Lung (tissue), 12 donors: ENCODE data around the gene SLC25A21. TPM values are rescaled to one million over a fixed set of nuclear protein-coding genes. Genes with fewer than 3 reads are reported as not detected.

Source experiments
- ATAC-seq: fragments of 200-7000 bp; cut with Tn5 transposase; one replicate; pipeline ENCODE4 v1.9.1; 2020; ENCODE audit warnings: moderate number of reproducible peaks; ENCODE audit not compliant: insufficient read depth, low FRiP score
- DNase-seq, 3 donors: peaks; one replicate each; pipeline ENCODE4 v3.0.0-alpha.2; 2013 to 2017
- H3K27ac ChIP-seq, 2 donors: one replicate each; pipeline ENCODE4 v1.5.1; 2013; ENCODE audit warnings: mild to moderate bottlenecking in 2 of 2, moderate library complexity in 2 of 2, control low read depth in 1 of 2, inconsistent platforms in 1 of 2, low read depth in 1 of 2, low read length in 1 of 2
- H3K27me3 ChIP-seq, 3 donors: one replicate each; pipeline ENCODE4 v1.5.1; 2013; ENCODE audit warnings: low read length in 2 of 3; ENCODE audit not compliant: control insufficient read depth in 3 of 3, insufficient read depth in 3 of 3
- H3K36me3 ChIP-seq, 4 donors: one replicate each; pipeline ENCODE4 v1.5.1; 2013; ENCODE audit warnings: low read length in 4 of 4, mild to moderate bottlenecking in 1 of 4, moderate library complexity in 1 of 4; ENCODE audit not compliant: control insufficient read depth in 4 of 4, insufficient read depth in 4 of 4
- H3K4me1 ChIP-seq, 5 donors: one replicate each; pipeline ENCODE4 v1.5.1; 2013; ENCODE audit warnings: low read length in 5 of 5, mild to moderate bottlenecking in 2 of 5, moderate library complexity in 1 of 5; ENCODE audit not compliant: control insufficient read depth in 5 of 5, insufficient read depth in 5 of 5
- H3K4me3 ChIP-seq: one replicate; pipeline ENCODE4 v1.5.1; 2013; ENCODE audit warnings: mild to moderate bottlenecking, control low read depth, moderate library complexity
- H3K9ac ChIP-seq, 2 donors: one replicate each; pipeline ENCODE4 v1.5.1; 2013; ENCODE audit warnings: low read length in 2 of 2, control low read depth in 1 of 2; ENCODE audit not compliant: insufficient read depth in 1 of 2
- H3K9me3 ChIP-seq, 4 donors: one replicate each; pipeline ENCODE4 v1.5.1; 2013; ENCODE audit warnings: low read length in 3 of 4, mild to moderate bottlenecking in 1 of 4, moderate library complexity in 1 of 4; ENCODE audit not compliant: control insufficient read depth in 4 of 4, insufficient read depth in 3 of 4
- WGBS, 2 donors: extraction: QIAGEN DNeasy Blood & Tissue Kit; methylation state at CpG; one replicate each; pipeline ENCODE4 v1.1.7; 2013; 5-methylcytosine and 5-hydroxymethylcytosine counted together
- polyA plus RNA-seq, 2 donors: library from polyadenylated mRNA; stranded (reverse); fragments of 200-250 nt; gene quantifications; one replicate each; pipeline ENCODE4 v1.2.1, GENCODE V29; 2013
- total RNA-seq, 2 donors: library from RNA; depleted of rRNA in 1 of 2; stranded (reverse); fragments of >200 nt in 1 of 2; gene quantifications; one replicate each; pipeline ENCODE4 v1.2.1, GENCODE V29; 2014 to 2021
- TF ChIP-seq, protein P1 (sequence below): IDR thresholded peaks from 2 replicates; pipeline ENCODE4 v1.5.1; 2012; ENCODE audit warnings: mild to moderate bottlenecking; ENCODE audit errors: control extremely low read depth, extremely low read depth
- donor health status: control.
- donor health status: control.
- donor health status: Bipolar disorder and iron deficiency.
- donor health status: healthy.
- donor health status: DM: yes; HTN: yes; CAD: no.

Gene SLC25A21
- total and polyA plus RNA-seq, 4 donors, result 0.23 to 2.6 (median 0.42) TPM

DNA sequence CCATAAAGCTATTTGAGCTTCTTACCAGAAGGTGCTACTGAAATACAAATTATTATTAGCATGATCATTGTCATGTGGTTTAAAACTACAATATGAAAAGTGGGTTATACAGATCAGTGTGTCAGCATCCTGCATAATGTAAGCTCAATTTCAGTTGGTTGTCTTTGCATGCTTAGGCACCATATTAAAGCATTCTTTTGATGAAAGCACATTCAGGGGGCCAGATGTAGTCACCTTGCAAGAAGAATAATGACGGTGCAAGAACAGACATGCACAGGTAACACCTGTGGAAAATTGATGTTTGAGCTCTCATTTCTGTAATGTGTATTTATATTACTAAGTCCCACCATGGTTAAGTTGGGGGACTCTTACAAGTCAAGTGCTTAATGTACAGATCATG is 386.9 kb downstream of the SLC25A21 start:
- Histone ChIP-seq H3K27ac (no peak overlapping the region), H3K27me3 (peaks cover 0 to 3% (median 0%) of the 10 kb centered on the region in 3 donors), H3K36me3 (no peaks in the 10 kb centered on the region), H3K4me1 (no peaks in the 10 kb centered on the region), H3K4me3 (no peak overlapping the region), H3K9me3 (no peaks in the 10 kb centered on the region), H3K9ac (no peak overlapping the region)
- ATAC-seq, result no peak
- WGBS, 2 donors, result 94% methylated on average over 1 of the region's 1 CpG
- no peak for DNase-seq
- TF ChIP-seq, protein P1, sequence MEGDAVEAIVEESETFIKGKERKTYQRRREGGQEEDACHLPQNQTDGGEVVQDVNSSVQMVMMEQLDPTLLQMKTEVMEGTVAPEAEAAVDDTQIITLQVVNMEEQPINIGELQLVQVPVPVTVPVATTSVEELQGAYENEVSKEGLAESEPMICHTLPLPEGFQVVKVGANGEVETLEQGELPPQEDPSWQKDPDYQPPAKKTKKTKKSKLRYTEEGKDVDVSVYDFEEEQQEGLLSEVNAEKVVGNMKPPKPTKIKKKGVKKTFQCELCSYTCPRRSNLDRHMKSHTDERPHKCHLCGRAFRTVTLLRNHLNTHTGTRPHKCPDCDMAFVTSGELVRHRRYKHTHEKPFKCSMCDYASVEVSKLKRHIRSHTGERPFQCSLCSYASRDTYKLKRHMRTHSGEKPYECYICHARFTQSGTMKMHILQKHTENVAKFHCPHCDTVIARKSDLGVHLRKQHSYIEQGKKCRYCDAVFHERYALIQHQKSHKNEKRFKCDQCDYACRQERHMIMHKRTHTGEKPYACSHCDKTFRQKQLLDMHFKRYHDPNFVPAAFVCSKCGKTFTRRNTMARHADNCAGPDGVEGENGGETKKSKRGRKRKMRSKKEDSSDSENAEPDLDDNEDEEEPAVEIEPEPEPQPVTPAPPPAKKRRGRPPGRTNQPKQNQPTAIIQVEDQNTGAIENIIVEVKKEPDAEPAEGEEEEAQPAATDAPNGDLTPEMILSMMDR, result no peak

GRCh38 chr14:36784541-36784940 is 387.9 kb downstream of the SLC25A21 start:
- no peak overlapping the region for H3K27ac ChIP-seq
- DNase-seq (no peak), ATAC-seq (no peak)
- H3K9me3 ChIP-seq, result no peaks in the 10 kb centered on the region
- TF ChIP-seq, protein P1, result no peak
- no peak overlapping the region for H3K4me3 ChIP-seq
- 90 to 95% methylated on average over 1 of the region's 1 CpG for WGBS, 2 donors
- no peaks in the 10 kb centered on the region for H3K4me1 ChIP-seq
- H3K36me3 ChIP-seq, result no peaks in the 10 kb centered on the region
- H3K27me3 ChIP-seq, result peaks cover 0 to 3% (median 0%) of the 10 kb centered on the region in 3 donors
- no peak overlapping the region for H3K9ac ChIP-seq

DNA sequence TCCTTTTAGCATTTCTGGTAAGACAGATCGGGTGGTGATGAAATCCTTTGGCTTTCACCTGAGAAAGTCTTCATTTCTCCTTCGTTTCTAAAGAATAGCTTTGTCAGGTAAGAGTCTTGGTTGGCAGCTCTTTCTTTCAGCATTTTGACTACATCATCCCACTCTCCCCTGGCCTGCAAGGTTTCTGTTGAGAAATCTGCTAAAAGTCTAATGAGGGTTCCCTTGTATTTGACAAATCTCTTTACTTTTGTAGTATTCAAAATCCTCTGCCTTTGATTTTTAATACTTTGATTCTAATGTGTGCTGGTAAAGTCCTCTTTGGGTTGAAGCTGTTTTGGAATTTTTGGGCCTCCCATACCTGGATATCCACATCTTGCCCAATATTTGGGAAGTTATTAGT is 390.5 kb downstream of the SLC25A21 start:
- H3K9ac ChIP-seq, result no peak overlapping the region
- DNase-seq, result no peak
- no peak overlapping the region for H3K27ac ChIP-seq
- H3K27me3 ChIP-seq, result no peaks in the 10 kb centered on the region
- no peak for ATAC-seq
- H3K36me3 ChIP-seq, result no peaks in the 10 kb centered on the region
- no peaks in the 10 kb centered on the region for H3K4me1 ChIP-seq
- H3K9me3 ChIP-seq, result no peaks in the 10 kb centered on the region
- TF ChIP-seq, protein P1, result no peak
- no peak overlapping the region for H3K4me3 ChIP-seq
- WGBS, 2 donors, result 88 to 93% methylated on average over 2 of the region's 2 CpGs

- DNase-seq (no peak), ATAC-seq (no peak)
- TF ChIP-seq, protein P1, result no peak
- Histone ChIP-seq H3K4me3 (no peak overlapping the region), H3K9me3 (no peaks in the 10 kb centered on the region), H3K4me1 (no peaks in the 10 kb centered on the region), H3K9ac (no peak overlapping the region), H3K36me3 (no peaks in the 10 kb centered on the region), H3K27ac (no peak overlapping the region), H3K27me3 (no peaks in the 10 kb centered on the region)
- WGBS, 2 donors, result 63 to 83% methylated on average over 3 of the region's 3 CpGs
Observed at GRCh38 chr14:36773558-36773957, 398.8 kb downstream of the SLC25A21 start.
